Spleen (tissue), 11 donors: ENCODE results near the gene STAT5A. TPM values are rescaled to one million over a fixed set of nuclear protein-coding genes. Genes with fewer than 3 reads are reported as not detected.

Experiments
- DNase-seq: peaks from one replicate; pipeline ENCODE4 v3.0.0-alpha.2; 2020
- H3K27ac ChIP-seq, 8 donors: fragments of 200-600 bp; sonication (generic) in 7 of 8; 1 replicate in 4 of 8; 2 replicates in 4 of 8; pipeline versions ENCODE4 v1.5.0 to v1.8.0; 2016 to 2021; ENCODE audit warnings: inconsistent platforms in 4 of 8, mild to moderate bottlenecking in 4 of 8, moderate library complexity in 1 of 8
- H3K27me3 ChIP-seq, 7 donors: fragments of 200-600 bp; sonication (generic) in 6 of 7; replicated peaks in 1 of 7; 1 replicate in 4 of 7; 2 replicates in 3 of 7; pipeline versions ENCODE4 v1.5.0 to v1.8.0; 2016 to 2021; ENCODE audit warnings: inconsistent platforms in 3 of 7, mild to moderate bottlenecking in 1 of 7
- H3K36me3 ChIP-seq, 6 donors: fragments of 200-600 bp; sonication (generic) in 5 of 6; 1 replicate in 4 of 6; 2 replicates in 2 of 6; pipeline versions ENCODE4 v1.5.0 to v1.8.0; 2016 to 2021; ENCODE audit warnings: inconsistent platforms in 2 of 6
- H3K4me1 ChIP-seq, 6 donors: fragments of 200-600 bp; sonication (generic) in 5 of 6; 1 replicate in 3 of 6; 2 replicates in 3 of 6; pipeline versions ENCODE4 v1.5.0 to v1.8.0; 2016 to 2021; ENCODE audit warnings: inconsistent platforms in 3 of 6
- H3K4me3 ChIP-seq, 8 donors: fragments of 200-600 bp; sonication (generic) in 7 of 8; 1 replicate in 4 of 8; 2 replicates in 4 of 8; pipeline versions ENCODE4 v1.5.0 to v1.8.0; 2016 to 2021; ENCODE audit warnings: inconsistent platforms in 4 of 8, mild to moderate bottlenecking in 4 of 8, moderate library complexity in 2 of 8
- H3K9me3 ChIP-seq, 8 donors: fragments of 200-600 bp; sonication (generic) in 7 of 8; 1 replicate in 4 of 8; 2 replicates in 4 of 8; pipeline versions ENCODE4 v1.5.0 to v1.8.0; 2016 to 2021; ENCODE audit warnings: inconsistent platforms in 4 of 8
- CTCF ChIP-seq, 11 experiments: fragments of 200-600 bp in 7 of 11; fragments of 450-650 bp in 4 of 11; sonication (generic) in 4 of 11; IDR thresholded peaks in 8 of 11; conservative IDR thresholded peaks in 3 of 11; 1 replicate in 7 of 11; 2 replicates in 4 of 11; pipeline versions ENCODE4 v1.4.0 to v1.8.0; 2016 to 2021; ENCODE audit warnings: antibody characterized with exemption in 11 of 11, inconsistent platforms in 4 of 11, mild to moderate bottlenecking in 1 of 11
- POLR2A ChIP-seq, 3 donors: fragments of 450-650 bp; IDR thresholded peaks; one replicate each; pipeline ENCODE4 v1.5.1; 2017; ENCODE audit warnings: antibody characterized with exemption in 3 of 3, mild to moderate bottlenecking in 1 of 3
- POLR2AphosphoS5 ChIP-seq, 3 donors: sonication (generic); formaldehyde crosslinking; IDR thresholded peaks; one replicate each; pipeline ENCODE4 v1.5.1; 2017; ENCODE audit warnings: antibody characterized with exemption in 3 of 3
- WGBS, 5 donors: extraction: QIAGEN DNeasy Blood & Tissue Kit in 3 of 5; methylation state at CpG; one replicate each; pipeline versions ENCODE4 v1.1.5 to v1.1.7; 2013 to 2018; 5-methylcytosine and 5-hydroxymethylcytosine counted together
- intact Hi-C: fragments of 100-400 bp; cut with DNase I; formaldehyde crosslinking; loops from one replicate; pipeline ENCODE4 v1.15.0; 2023; ENCODE audit warnings: low total_unique reads
- polyA plus RNA-seq, 3 donors: library from polyadenylated mRNA; stranded (reverse); fragments of 200-250 nt; gene quantifications; one replicate each; pipeline ENCODE4 v1.2.1, GENCODE V29; 2013
- total RNA-seq, 7 donors: library from RNA; depleted of rRNA in 3 of 7; stranded (reverse); fragments of >200 nt in 3 of 7; fragmentation: NEBNext Ultra II Directional in 4 of 7; extraction: Animal tissue kit (Norgen Biotek cat#: 25700) in 4 of 7; gene quantifications; one replicate each; pipeline versions ENCODE4 v1.1.0 to v1.2.1, GENCODE V29; 2016 to 2021
- donor health status: healthy with polysubstance abuse.
- donor health status: DM: no; HTN: no; CAD: no; lungs with moderate emphysema.
- donor health status: DM: no; HTN: no; CAD: no.
- donor health status: Bipolar disorder and iron deficiency.
- donor health status: healthy.
- donor health status: DM: no; HTN: no; CAD: no.
- donor health status: DM: yes; HTN: yes; CAD: no.

Gene STAT5A
- total and polyA plus RNA-seq, 10 donors: 22.7 to 131 (median 71.6) TPM

- Histone ChIP-seq H3K36me3 (no peaks in the 10 kb centered on the region), H3K9me3 (no peaks in the 10 kb centered on the region), H3K27ac (no peak overlapping the region), H3K27me3 (no peaks in the 10 kb centered on the region), H3K4me3 (no peak overlapping the region), H3K4me1 (peaks cover 4 to 34% (median 13%) of the 10 kb centered on the region in 6 donors)
- intact Hi-C loops: no loop called here
- DNase-seq: no peak
- 79 to 95% (median 88%) methylated on average over 3 to 4 of the region's 4 CpGs for WGBS, 5 donors
- TF ChIP-seq CTCF (IDR thresholded peaks at IDR 0.05 in 8 of 11, conservative IDR thresholded peaks at IDR 0.05 in 3 of 11) (no peak), POLR2AphosphoS5 (IDR thresholded peaks at IDR 0.05) (no peak), POLR2A (IDR thresholded peaks at IDR 0.05) (no peak)
These were observed 8.3 kb upstream of the STAT5A start for GRCh38 chr17:42279776-42280630.

- 88 to 94% (median 92%) methylated on average over 7 of the region's 7 CpGs for WGBS, 5 donors
- H3K9me3 ChIP-seq: no peaks in the 10 kb centered on the region
- TF ChIP-seq POLR2A (IDR thresholded peaks at IDR 0.05): no peak
- TF ChIP-seq CTCF (IDR thresholded peaks at IDR 0.05 in 8 of 11, conservative IDR thresholded peaks at IDR 0.05 in 3 of 11): no peak
- TF ChIP-seq POLR2AphosphoS5 (IDR thresholded peaks at IDR 0.05): no peak
- H3K36me3 ChIP-seq: no peaks in the 10 kb centered on the region
- no peaks in the 10 kb centered on the region for H3K27me3 ChIP-seq
- peaks cover 4 to 42% (median 14%) of the 10 kb centered on the region in 6 donors for H3K4me1 ChIP-seq
- H3K4me3 ChIP-seq: no peak overlapping the region
- intact Hi-C loops: no loop called here
- no peak for DNase-seq
- H3K27ac ChIP-seq: no peak overlapping the region
These were observed 6.7 kb upstream of the STAT5A start for GRCh38 chr17:42281571-42282096.

GRCh38 chr17:42282478-42283080, 5.7 kb upstream of the STAT5A start:
- no peak overlapping the region for H3K4me3 ChIP-seq
- peak overlapping the region in 3 of 8 donors; percentile 56 to 61 (median 57) for H3K27ac ChIP-seq
- H3K4me1 ChIP-seq: peaks cover 12 to 42% (median 16%) of the 10 kb centered on the region in 6 donors
- DNase-seq: no peak
- H3K9me3 ChIP-seq: no peaks in the 10 kb centered on the region
- intact Hi-C loops: no loop called here
- no peaks in the 10 kb centered on the region for H3K36me3 ChIP-seq
- WGBS, 5 donors: 89 to 95% (median 91%) methylated on average over 6 of the region's 6 CpGs
- TF ChIP-seq POLR2A (IDR thresholded peaks at IDR 0.05) (no peak), POLR2AphosphoS5 (IDR thresholded peaks at IDR 0.05) (no peak), CTCF (IDR thresholded peaks at IDR 0.05 in 8 of 11, conservative IDR thresholded peaks at IDR 0.05 in 3 of 11) (no peak)
- H3K27me3 ChIP-seq: no peaks in the 10 kb centered on the region
